OCI-LY3 (cell line): Measurements from ENCODE around the gene ARHGAP22.

Source experiments
- H2AFZ ChIP-seq: fragments of 200-600, 300-600 bp; shearing (Covaris generic); 2 replicates; pipeline ENCODE4 v1.6.0; 2014; ENCODE audit warnings: antibody characterized with exemption, low read depth, low read length
- H3K27ac ChIP-seq: fragments of 200-600, 300-600 bp; sonication (generic); 2 replicates; pipeline ENCODE4 v1.5.1; 2014; ENCODE audit warnings: mild to moderate bottlenecking, low read length, moderate library complexity, mixed read lengths
- H3K27me3 ChIP-seq: fragments of 200-600, 300-600 bp; sonication (generic); 2 replicates; pipeline ENCODE4 v1.6.1; 2014; ENCODE audit warnings: low read depth, low read length, mixed read lengths
- H3K36me3 ChIP-seq: fragments of 200-600, 300-600 bp; sonication (generic); replicated peaks from 2 replicates; pipeline ENCODE3; 2014; ENCODE audit warnings: low read depth, low read length, mixed read lengths
- H3K4me1 ChIP-seq: fragments of 300-600, 200-600 bp; sonication (generic); 2 replicates; pipeline ENCODE4 v1.6.1; 2014; ENCODE audit warnings: low read length, mixed read lengths
- H3K4me2 ChIP-seq: fragments of 200-600, 300-600 bp; sonication (generic); 2 replicates; pipeline ENCODE4 v1.6.1; 2014; ENCODE audit warnings: low read length, mixed read lengths
- H3K4me3 ChIP-seq: fragments of 300-600, 200-600 bp; sonication (generic); 2 replicates; pipeline ENCODE4 v1.5.1; 2014; ENCODE audit warnings: antibody characterized with exemption, mild to moderate bottlenecking, low read length, moderate library complexity
- H3K79me2 ChIP-seq: fragments of 300-600, 200-600 bp; shearing (Covaris generic); 2 replicates; pipeline ENCODE4 v1.6.1; 2014; ENCODE audit warnings: mild to moderate bottlenecking, low read length, mixed read lengths
- H3K9ac ChIP-seq: fragments of 300-600, 200-600 bp; shearing (Covaris generic); 2 replicates; pipeline ENCODE4 v1.6.0; 2014; ENCODE audit warnings: mild to moderate bottlenecking, low read length, moderate library complexity
- H3K9me3 ChIP-seq: fragments of 200-600, 300-600 bp; shearing (Covaris generic); 2 replicates; pipeline ENCODE4 v1.6.1; 2014; ENCODE audit warnings: low read length, mixed read lengths; ENCODE audit not compliant: insufficient read depth
- H4K20me1 ChIP-seq: fragments of 200-600, 300-600 bp; sonication (generic); 2 replicates; pipeline ENCODE4 v1.6.1; 2016; ENCODE audit warnings: low read length, mixed read lengths; ENCODE audit not compliant: insufficient read depth
- EZH2phosphoT487 ChIP-seq: fragments of 200-600 bp; shearing (Covaris generic); IDR thresholded peaks from 2 replicates; pipeline ENCODE4 v1.6.1; 2018; ENCODE audit warnings: antibody characterized with exemption, mixed run types, low read depth
- TF ChIP-seq, protein P1 (sequence below): fragments of 200-600, 300-600 bp; sonication (generic); IDR thresholded peaks from 2 replicates; pipeline ENCODE4 v1.5.1; 2014; ENCODE audit warnings: antibody characterized with exemption, low read length, low read depth

ARHGAP22 gene

GRCh38 chr10:48418189-48418788, 186.6 kb downstream of the ARHGAP22 start:
- Histone ChIP-seq H3K4me2 (no peak overlapping the region), H3K27me3 (no peaks in the 10 kb centered on the region), H3K9ac (no peak overlapping the region), H3K4me3 (no peak overlapping the region), H3K9me3 (no peaks in the 10 kb centered on the region), H3K27ac (no peak overlapping the region), H3K36me3 (peaks cover 2% of the 10 kb centered on the region), H3K4me1 (no peaks in the 10 kb centered on the region), H4K20me1 (no peaks in the 10 kb centered on the region), H3K79me2 (no peaks in the 10 kb centered on the region), H2AFZ (no peak overlapping the region)
- TF ChIP-seq, protein P1, sequence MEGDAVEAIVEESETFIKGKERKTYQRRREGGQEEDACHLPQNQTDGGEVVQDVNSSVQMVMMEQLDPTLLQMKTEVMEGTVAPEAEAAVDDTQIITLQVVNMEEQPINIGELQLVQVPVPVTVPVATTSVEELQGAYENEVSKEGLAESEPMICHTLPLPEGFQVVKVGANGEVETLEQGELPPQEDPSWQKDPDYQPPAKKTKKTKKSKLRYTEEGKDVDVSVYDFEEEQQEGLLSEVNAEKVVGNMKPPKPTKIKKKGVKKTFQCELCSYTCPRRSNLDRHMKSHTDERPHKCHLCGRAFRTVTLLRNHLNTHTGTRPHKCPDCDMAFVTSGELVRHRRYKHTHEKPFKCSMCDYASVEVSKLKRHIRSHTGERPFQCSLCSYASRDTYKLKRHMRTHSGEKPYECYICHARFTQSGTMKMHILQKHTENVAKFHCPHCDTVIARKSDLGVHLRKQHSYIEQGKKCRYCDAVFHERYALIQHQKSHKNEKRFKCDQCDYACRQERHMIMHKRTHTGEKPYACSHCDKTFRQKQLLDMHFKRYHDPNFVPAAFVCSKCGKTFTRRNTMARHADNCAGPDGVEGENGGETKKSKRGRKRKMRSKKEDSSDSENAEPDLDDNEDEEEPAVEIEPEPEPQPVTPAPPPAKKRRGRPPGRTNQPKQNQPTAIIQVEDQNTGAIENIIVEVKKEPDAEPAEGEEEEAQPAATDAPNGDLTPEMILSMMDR, result no peak
- no peak for TF ChIP-seq EZH2phosphoT487

DNA sequence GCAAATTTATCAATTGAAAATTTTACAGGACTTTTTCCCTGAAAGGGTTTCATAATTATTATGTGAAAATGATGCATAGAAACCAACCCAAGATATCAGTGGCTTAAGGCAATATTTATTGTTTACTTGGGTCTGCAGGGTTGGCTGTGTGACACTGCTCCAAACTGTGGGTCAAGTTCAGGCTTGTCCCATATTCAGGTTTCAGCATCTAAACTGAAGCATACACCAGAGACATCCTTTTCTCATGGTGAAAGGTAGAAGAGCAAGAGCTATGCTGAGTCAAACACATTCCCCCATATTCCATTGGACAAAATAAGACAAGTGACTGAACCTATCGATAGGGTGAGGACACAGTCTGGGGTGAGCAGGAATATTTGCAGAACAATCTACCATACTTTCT, 187.5 kb downstream of the ARHGAP22 start:
- H3K27ac ChIP-seq, result no peak overlapping the region
- peaks cover 6% of the 10 kb centered on the region for H3K36me3 ChIP-seq
- TF ChIP-seq EZH2phosphoT487, result no peak
- TF ChIP-seq, protein P1, result no peak

GRCh38 chr10:48416584-48417232, 188.2 kb downstream of the ARHGAP22 start:
- Histone ChIP-seq H3K4me1 (no peaks in the 10 kb centered on the region), H3K9ac (no peak overlapping the region), H3K4me3 (no peak overlapping the region), H3K36me3 (peaks cover 6% of the 10 kb centered on the region), H3K4me2 (no peak overlapping the region), H3K9me3 (no peaks in the 10 kb centered on the region), H4K20me1 (no peaks in the 10 kb centered on the region), H3K27me3 (no peaks in the 10 kb centered on the region), H3K27ac (no peak overlapping the region), H2AFZ (no peak overlapping the region), H3K79me2 (no peaks in the 10 kb centered on the region)
- no peak for TF ChIP-seq EZH2phosphoT487
- TF ChIP-seq, protein P1, result no peak

More for the DNA sequence above, 187.5 kb downstream of the ARHGAP22 start:
- Histone ChIP-seq H3K4me3 (no peak overlapping the region), H3K9ac (no peak overlapping the region), H3K9me3 (no peaks in the 10 kb centered on the region), H3K4me1 (no peaks in the 10 kb centered on the region), H3K4me2 (no peak overlapping the region), H3K27me3 (no peaks in the 10 kb centered on the region), H3K79me2 (no peaks in the 10 kb centered on the region), H2AFZ (no peak overlapping the region), H4K20me1 (no peaks in the 10 kb centered on the region)

- H3K36me3 ChIP-seq, result peaks cover 11% of the 10 kb centered on the region
- H3K4me1 ChIP-seq, result no peaks in the 10 kb centered on the region
- no peaks in the 10 kb centered on the region for H4K20me1 ChIP-seq
- no peaks in the 10 kb centered on the region for H3K9me3 ChIP-seq
- no peak overlapping the region for H2AFZ ChIP-seq
- no peak overlapping the region for H3K4me2 ChIP-seq
- H3K79me2 ChIP-seq, result no peaks in the 10 kb centered on the region
- H3K4me3 ChIP-seq, result no peak overlapping the region
- no peaks in the 10 kb centered on the region for H3K27me3 ChIP-seq
- H3K27ac ChIP-seq, result no peak overlapping the region
- H3K9ac ChIP-seq, result no peak overlapping the region
- TF ChIP-seq EZH2phosphoT487, result no peak
- TF ChIP-seq, protein P1, result no peak
Measured at GRCh38 chr10:48414778-48415177, 190.1 kb downstream of the ARHGAP22 start.
